ENCODE data around the gene RFLNA. TPM values are rescaled to one million over a fixed set of nuclear protein-coding genes. Genes with fewer than 3 reads are reported as not detected.

Gene RFLNA
- total RNA-seq, 1 donor from 2014 or later: 20.8 TPM

DNA sequence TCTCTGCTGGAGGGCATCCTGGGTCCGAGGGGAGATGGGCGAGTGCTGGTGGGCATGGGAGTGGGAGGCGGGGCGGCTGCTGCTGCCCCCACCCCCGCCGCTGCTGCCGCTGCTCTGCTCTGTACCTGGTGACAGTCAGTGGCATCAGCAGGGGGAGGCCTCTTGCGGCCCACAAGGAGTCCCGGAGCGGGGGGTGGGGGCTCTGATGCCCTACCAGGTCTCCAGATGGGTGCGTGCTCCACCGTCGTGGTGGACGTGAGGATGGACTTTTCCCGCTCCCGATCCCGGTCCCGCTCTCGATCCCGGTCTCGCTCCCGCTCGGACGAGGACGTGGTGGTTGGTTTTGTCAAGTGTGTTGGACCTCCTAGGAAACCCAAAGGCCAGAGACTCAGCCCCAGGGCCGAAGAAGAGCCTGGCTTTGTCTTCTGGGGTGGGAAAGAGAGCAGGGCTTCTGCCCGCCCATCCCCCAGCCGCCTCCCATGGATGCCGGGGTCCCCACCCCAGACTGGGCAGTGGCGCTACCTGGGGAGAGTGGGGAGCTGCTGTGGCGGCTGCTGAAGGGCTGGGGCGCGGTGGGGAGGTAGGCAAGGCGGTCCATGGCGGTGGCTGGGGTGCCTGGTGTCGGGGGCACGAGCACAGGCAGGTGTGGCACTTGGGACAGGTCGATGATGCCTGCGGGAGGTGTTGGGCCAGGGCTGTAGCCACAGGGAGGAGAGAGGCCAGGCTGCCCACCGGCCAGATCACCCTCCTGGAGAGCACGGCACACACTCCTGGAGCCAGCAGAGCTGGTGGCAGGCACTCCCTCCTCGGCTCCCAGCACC, 45.4 kb downstream of the RFLNA start:
- DNase-seq (ENCODE audit: low spot score, unreplicated experiment): no peak
- H3K36me3 Mint-ChIP-seq (ENCODE audit: insufficient read depth): peaks cover 32% of the 10 kb centered on the region
- H3K4me1 Mint-ChIP-seq (ENCODE audit: low read depth): no peaks in the 10 kb centered on the region
- no peaks in the 10 kb centered on the region for H3K27me3 Mint-ChIP-seq
- no peak overlapping the region for H3K4me3 Mint-ChIP-seq (ENCODE audit: low read depth)
- H3K27ac Mint-ChIP-seq: no peak overlapping the region
- no peaks in the 10 kb centered on the region for H3K9me3 Mint-ChIP-seq (ENCODE audit: low read depth)
- TF ChIP-seq, protein P1, sequence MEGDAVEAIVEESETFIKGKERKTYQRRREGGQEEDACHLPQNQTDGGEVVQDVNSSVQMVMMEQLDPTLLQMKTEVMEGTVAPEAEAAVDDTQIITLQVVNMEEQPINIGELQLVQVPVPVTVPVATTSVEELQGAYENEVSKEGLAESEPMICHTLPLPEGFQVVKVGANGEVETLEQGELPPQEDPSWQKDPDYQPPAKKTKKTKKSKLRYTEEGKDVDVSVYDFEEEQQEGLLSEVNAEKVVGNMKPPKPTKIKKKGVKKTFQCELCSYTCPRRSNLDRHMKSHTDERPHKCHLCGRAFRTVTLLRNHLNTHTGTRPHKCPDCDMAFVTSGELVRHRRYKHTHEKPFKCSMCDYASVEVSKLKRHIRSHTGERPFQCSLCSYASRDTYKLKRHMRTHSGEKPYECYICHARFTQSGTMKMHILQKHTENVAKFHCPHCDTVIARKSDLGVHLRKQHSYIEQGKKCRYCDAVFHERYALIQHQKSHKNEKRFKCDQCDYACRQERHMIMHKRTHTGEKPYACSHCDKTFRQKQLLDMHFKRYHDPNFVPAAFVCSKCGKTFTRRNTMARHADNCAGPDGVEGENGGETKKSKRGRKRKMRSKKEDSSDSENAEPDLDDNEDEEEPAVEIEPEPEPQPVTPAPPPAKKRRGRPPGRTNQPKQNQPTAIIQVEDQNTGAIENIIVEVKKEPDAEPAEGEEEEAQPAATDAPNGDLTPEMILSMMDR (IDR thresholded peaks at IDR 0.05; ENCODE audit: unreplicated experiment): no peak

DNA sequence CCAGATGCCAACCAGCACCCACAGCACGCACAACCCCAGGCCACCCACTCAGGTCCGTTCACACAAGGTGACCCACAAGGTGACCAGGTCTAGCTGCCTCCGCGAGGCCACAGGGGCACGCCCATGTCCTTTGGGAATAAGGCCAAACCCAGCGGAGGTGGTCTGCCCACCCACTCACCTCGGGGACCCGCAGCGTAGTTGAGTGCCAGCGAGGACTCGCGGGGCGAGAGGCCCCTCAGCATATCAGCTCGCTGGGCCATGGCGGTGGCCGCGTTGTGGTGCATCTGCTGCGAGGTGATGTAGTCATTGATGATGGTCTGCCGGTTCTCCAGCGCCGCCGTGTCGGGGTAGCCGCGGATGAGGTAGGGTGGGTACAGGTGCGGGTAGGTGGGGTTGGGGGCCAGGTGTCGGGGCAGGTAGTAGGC, 46.8 kb downstream of the RFLNA start:
- no peak for DNase-seq (ENCODE audit: low spot score, unreplicated experiment)
- H3K9me3 Mint-ChIP-seq (ENCODE audit: low read depth): no peaks in the 10 kb centered on the region
- TF ChIP-seq, protein P1 (IDR thresholded peaks at IDR 0.05; ENCODE audit: unreplicated experiment): no peak
- H3K36me3 Mint-ChIP-seq (ENCODE audit: insufficient read depth): peaks cover 29% of the 10 kb centered on the region
- no peaks in the 10 kb centered on the region for H3K4me1 Mint-ChIP-seq (ENCODE audit: low read depth)
- H3K27ac Mint-ChIP-seq: no peak overlapping the region
- H3K4me3 Mint-ChIP-seq (ENCODE audit: low read depth): no peak overlapping the region
- no peaks in the 10 kb centered on the region for H3K27me3 Mint-ChIP-seq

DNA sequence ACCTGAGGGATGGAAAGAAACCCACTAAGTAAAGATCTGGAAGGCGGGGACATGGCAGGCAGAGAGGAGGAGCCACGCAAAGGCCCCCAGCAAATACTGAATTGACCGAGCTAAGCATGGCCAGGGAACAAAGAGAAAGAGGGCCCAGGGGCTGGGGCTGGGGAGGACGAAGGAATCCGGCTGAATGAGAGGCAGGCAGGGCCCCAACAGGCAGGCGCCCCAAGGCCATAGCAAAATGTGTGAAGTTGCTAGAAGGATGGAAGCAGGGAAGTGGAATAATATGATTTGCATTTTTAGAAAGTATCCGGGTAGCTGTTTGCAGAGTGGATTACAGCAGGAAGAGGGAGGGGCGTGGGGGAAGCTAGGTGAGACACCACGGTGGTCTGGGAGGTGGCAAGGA, 49.1 kb downstream of the RFLNA start:
- Mint-ChIP-seq H3K27ac (peak overlapping the region; percentile 80), H3K4me1 (ENCODE audit: low read depth) (no peaks in the 10 kb centered on the region), H3K4me3 (ENCODE audit: low read depth) (no peak overlapping the region), H3K9me3 (ENCODE audit: low read depth) (no peaks in the 10 kb centered on the region), H3K27me3 (no peaks in the 10 kb centered on the region), H3K36me3 (ENCODE audit: insufficient read depth) (peaks cover 21% of the 10 kb centered on the region)
- TF ChIP-seq, protein P1 (IDR thresholded peaks at IDR 0.05; ENCODE audit: unreplicated experiment): no peak
- no peak for DNase-seq (ENCODE audit: low spot score, unreplicated experiment)

DNA sequence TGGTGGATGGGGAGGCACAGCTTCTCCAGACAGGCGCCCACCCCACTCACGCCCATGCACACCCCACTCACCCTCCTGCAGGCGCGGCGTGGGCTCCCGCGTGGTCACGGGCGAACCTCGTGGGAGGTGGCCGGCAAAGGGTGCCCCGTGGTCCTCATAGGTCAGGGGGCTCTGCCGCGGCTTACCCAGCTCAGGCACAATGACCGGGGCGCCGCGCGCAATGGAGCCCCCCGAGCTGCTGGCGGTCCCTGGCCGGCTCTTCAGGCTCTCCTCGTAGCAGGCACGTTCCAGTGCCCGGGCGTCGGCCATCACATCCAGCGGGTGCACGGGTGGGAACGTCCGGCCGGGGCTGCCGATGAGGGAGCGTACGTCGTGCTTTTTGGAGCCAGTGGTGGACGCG, 49.6 kb downstream of the RFLNA start:
- no peak for DNase-seq (ENCODE audit: low spot score, unreplicated experiment)
- no peak overlapping the region for H3K27ac Mint-ChIP-seq
- H3K9me3 Mint-ChIP-seq (ENCODE audit: low read depth): no peaks in the 10 kb centered on the region
- H3K4me1 Mint-ChIP-seq (ENCODE audit: low read depth): no peaks in the 10 kb centered on the region
- TF ChIP-seq, protein P1 (IDR thresholded peaks at IDR 0.05; ENCODE audit: unreplicated experiment): no peak
- no peaks in the 10 kb centered on the region for H3K27me3 Mint-ChIP-seq
- H3K4me3 Mint-ChIP-seq (ENCODE audit: low read depth): no peak overlapping the region
- peaks cover 21% of the 10 kb centered on the region for H3K36me3 Mint-ChIP-seq (ENCODE audit: insufficient read depth)

DNA sequence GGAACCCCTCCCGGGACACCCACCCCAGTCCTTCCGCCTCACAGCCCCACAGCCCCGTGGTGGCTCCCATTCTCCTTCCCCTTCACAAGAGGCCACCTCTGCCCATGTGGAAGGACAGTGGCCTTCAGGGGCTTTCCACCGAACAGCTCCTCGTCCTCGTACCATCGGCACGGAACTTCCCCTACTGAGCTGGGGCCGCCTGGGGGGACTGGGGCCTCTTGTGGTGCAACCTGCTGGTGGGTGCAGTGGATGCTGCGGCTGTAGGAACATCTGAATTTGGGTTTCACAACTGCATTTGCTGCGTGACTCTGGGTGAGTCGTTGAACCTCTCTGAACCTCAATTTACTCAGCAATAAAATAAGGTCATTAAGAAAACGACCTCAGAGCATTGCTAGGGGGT, 50.9 kb downstream of the RFLNA start:
- TF ChIP-seq, protein P1 (IDR thresholded peaks at IDR 0.05; ENCODE audit: unreplicated experiment): no peak
- Mint-ChIP-seq H3K36me3 (ENCODE audit: insufficient read depth) (peaks cover 22% of the 10 kb centered on the region), H3K4me1 (ENCODE audit: low read depth) (no peaks in the 10 kb centered on the region), H3K27me3 (no peaks in the 10 kb centered on the region), H3K9me3 (ENCODE audit: low read depth) (no peaks in the 10 kb centered on the region), H3K4me3 (ENCODE audit: low read depth) (no peak overlapping the region), H3K27ac (no peak overlapping the region)
- no peak for DNase-seq (ENCODE audit: low spot score, unreplicated experiment)
